Esophagus mucosa (tissue), 1 donor: ENCODE results near the gene DNHD1. TPM values are rescaled to one million over a fixed set of nuclear protein-coding genes. Genes with fewer than 3 reads are reported as not detected.

Experiments used
- ATAC-seq: fragments of 200-7000 bp; cut with Tn5 transposase; one replicate; pipeline ENCODE4 v1.9.1; 2020
- total RNA-seq: library from RNA; stranded (reverse); gene quantifications from one replicate; pipeline ENCODE4 v1.2.4, GENCODE V29; 2023
- donor health status: DM: yes; HTN: yes; CAD: no.

Gene DNHD1
- total RNA-seq, 1 donor from 2014 or later = 4.9 TPM

GRCh38 chr11:6596239-6596877 lies 99.3 kb downstream of the DNHD1 start:
- no peak for ATAC-seq

- ATAC-seq = no peak
Measured at GRCh38 chr11:6598555-6598954, 101.5 kb downstream of the DNHD1 start.

GRCh38 chr11:6599449-6599848 lies 102.4 kb downstream of the DNHD1 start:
- no peak for ATAC-seq

GRCh38 chr11:6599881-6600390 lies 102.9 kb downstream of the DNHD1 start:
- no peak for ATAC-seq

GRCh38 chr11:6601041-6601461 lies 104.0 kb downstream of the DNHD1 start:
- no peak for ATAC-seq

GRCh38 chr11:6602096-6602940 lies 105.2 kb downstream of the DNHD1 start:
- ATAC-seq = no peak

GRCh38 chr11:6603287-6604080 lies 106.4 kb downstream of the DNHD1 start, which contains the start of the genes ILK and RRP8:
Gene ILK (plus strand): TSS chr11:6603774. CDS start chr11:6604272, 498 bp downstream.
Gene RRP8 (minus strand): TSS chr11:6603616. CDS start chr11:6603502, 114 bp downstream.
- ATAC-seq = peak; percentile 96

- ATAC-seq = peak; percentile 45
Measured at GRCh38 chr11:6604081-6604626, 107.1 kb downstream of the DNHD1 start.

- ATAC-seq = no peak
Measured at GRCh38 chr11:6604790-6605189, 107.7 kb downstream of the DNHD1 start.

GRCh38 chr11:6606471-6607189 lies 109.5 kb downstream of the DNHD1 start:
- peak; percentile 30 for ATAC-seq

- no peak for ATAC-seq
Measured at GRCh38 chr11:6607190-6607795, 110.2 kb downstream of the DNHD1 start.

GRCh38 chr11:6608011-6608410 lies 110.9 kb downstream of the DNHD1 start:
- ATAC-seq = no peak

GRCh38 chr11:6608726-6609501 lies 111.8 kb downstream of the DNHD1 start:
- no peak for ATAC-seq

GRCh38 chr11:6609502-6610015 lies 112.5 kb downstream of the DNHD1 start:
- no peak for ATAC-seq

GRCh38 chr11:6610591-6610990 lies 113.5 kb downstream of the DNHD1 start:
- no peak for ATAC-seq

GRCh38 chr11:6611092-6611962 lies 114.2 kb downstream of the DNHD1 start:
- peak; percentile 14 for ATAC-seq

GRCh38 chr11:6611963-6612212 lies 114.8 kb downstream of the DNHD1 start:
- no peak for ATAC-seq

- ATAC-seq = peak; percentile 98
Measured at GRCh38 chr11:6612213-6613041, 115.3 kb downstream of the DNHD1 start, which contains the start of gene TAF10. Gene TAF10 (minus strand): TSS chr11:6612216. CDS start chr11:6612189, 27 bp downstream.
